Activated naive CD8-positive, alpha-beta T cell treated with anti-CD3 and anti-CD28 coated beads for 36 hours (primary cell): ENCODE results near the gene MRPL9. TPM values are rescaled to one million over a fixed set of nuclear protein-coding genes. Genes with fewer than 3 reads are reported as not detected.

ENCODE experiments used
- DNase-seq: peaks from one replicate; pipeline ENCODE4 v3.0.0; 2021
- H3K27ac Mint-ChIP-seq: one replicate; pipeline ENCODE4 v1.8.0; 2022; ENCODE audit warnings: mild to moderate bottlenecking, moderate library complexity, mixed read lengths
- H3K27me3 Mint-ChIP-seq: one replicate; pipeline ENCODE4 v1.8.0; 2022; ENCODE audit warnings: mild to moderate bottlenecking, mixed read lengths
- H3K36me3 Mint-ChIP-seq: one replicate; pipeline ENCODE4 v1.8.0; 2021; ENCODE audit warnings: mild to moderate bottlenecking, mixed read lengths
- H3K4me1 Mint-ChIP-seq: one replicate; pipeline ENCODE4 v1.8.0; 2021; ENCODE audit warnings: mixed read lengths
- H3K4me3 Mint-ChIP-seq: one replicate; pipeline ENCODE4 v1.8.0; 2022; ENCODE audit warnings: mild to moderate bottlenecking, moderate library complexity, mixed read lengths
- H3K9me3 Mint-ChIP-seq: one replicate; pipeline ENCODE4 v1.8.0; 2022; ENCODE audit warnings: mixed read lengths
- total RNA-seq, 2 experiments: library from RNA; stranded (reverse); gene quantifications; one replicate each; pipeline ENCODE4 v1.2.3, GENCODE V29; 2021

MRPL9 gene
- total RNA-seq, 2 experiments from 2014 or later, result 157 to 172 TPM

GRCh38 chr1:151713874-151714273, 49.4 kb downstream of the MRPL9 start:
- H3K36me3 Mint-ChIP-seq, result no peaks in the 10 kb centered on the region
- H3K27ac Mint-ChIP-seq, result no peak overlapping the region
- H3K4me3 Mint-ChIP-seq, result no peak overlapping the region

GRCh38 chr1:151713044-151713443, 50.3 kb downstream of the MRPL9 start:
- Mint-ChIP-seq H3K27ac (no peak overlapping the region), H3K27me3 (peaks cover 47% of the 10 kb centered on the region), H3K9me3 (no peaks in the 10 kb centered on the region), H3K4me3 (no peak overlapping the region), H3K36me3 (no peaks in the 10 kb centered on the region), H3K4me1 (peaks cover 5% of the 10 kb centered on the region)
- no peak for DNase-seq

More at GRCh38 chr1:151713874-151714273, 49.4 kb downstream of the MRPL9 start:
- H3K4me1 Mint-ChIP-seq, result peaks cover 5% of the 10 kb centered on the region
- no peak for DNase-seq
- H3K9me3 Mint-ChIP-seq, result no peaks in the 10 kb centered on the region
- H3K27me3 Mint-ChIP-seq, result peaks cover 54% of the 10 kb centered on the region

- Mint-ChIP-seq H3K27ac (no peak overlapping the region), H3K9me3 (no peaks in the 10 kb centered on the region), H3K4me3 (no peak overlapping the region), H3K36me3 (no peaks in the 10 kb centered on the region), H3K27me3 (peaks cover 36% of the 10 kb centered on the region), H3K4me1 (peaks cover 3% of the 10 kb centered on the region)
- no peak for DNase-seq
Observed at GRCh38 chr1:151711951-151712350, 51.3 kb downstream of the MRPL9 start.

- no peak overlapping the region for H3K4me3 Mint-ChIP-seq
- H3K27me3 Mint-ChIP-seq, result peaks cover 30% of the 10 kb centered on the region
- no peaks in the 10 kb centered on the region for H3K36me3 Mint-ChIP-seq
- H3K9me3 Mint-ChIP-seq, result no peaks in the 10 kb centered on the region
- no peak overlapping the region for H3K27ac Mint-ChIP-seq
- DNase-seq, result no peak
- no peaks in the 10 kb centered on the region for H3K4me1 Mint-ChIP-seq
Observed at GRCh38 chr1:151711044-151711800, 52.1 kb downstream of the MRPL9 start.

- Mint-ChIP-seq H3K27me3 (peaks cover 21% of the 10 kb centered on the region), H3K4me1 (no peaks in the 10 kb centered on the region), H3K9me3 (no peaks in the 10 kb centered on the region), H3K4me3 (no peak overlapping the region), H3K27ac (no peak overlapping the region), H3K36me3 (no peaks in the 10 kb centered on the region)
- peak; percentile 52 for DNase-seq
Observed at GRCh38 chr1:151710187-151710840, 53.0 kb downstream of the MRPL9 start.

Other genes starting within 250 kb of the MRPL9 start
- gene TUFT1, start 223.2 kb downstream of the MRPL9 start, total RNA-seq, result 1 to 10 TPM; 2.3 to 2.9 TPM
- gene SNX27, start 151.4 kb downstream of the MRPL9 start, total RNA-seq, result 10 to 100 TPM; 25.2 to 27.7 TPM
- not detected for gene CELF3, start 46.7 kb downstream of the MRPL9 start, total RNA-seq
- not detected for gene RIIAD1, start 42.0 kb downstream of the MRPL9 start, total RNA-seq
- gene TDRKH, start 27.0 kb upstream of the MRPL9 start, total RNA-seq, result 1 to 10 TPM; 9.0 to 9.1 TPM
- gene LINGO4, start 41.9 kb upstream of the MRPL9 start, total RNA-seq, result not detected
- gene RORC, start 68.3 kb upstream of the MRPL9 start, total RNA-seq, result under 1 TPM; 0.06 to 0.12 TPM
- gene C2CD4D, start 76.3 kb upstream of the MRPL9 start, total RNA-seq, result under 1 TPM; 0.68 to 0.76 TPM
- gene THEM5, start 90.2 kb upstream of the MRPL9 start, total RNA-seq, result not detected
- 10 to 100 TPM; 32.9 to 34.2 TPM for gene THEM4, start 146.0 kb upstream of the MRPL9 start, total RNA-seq
- gene S100A10, start 230.4 kb upstream of the MRPL9 start, total RNA-seq, result 100 to 1,000 TPM; 225 to 235 TPM